ENCODE measurements around the gene OGDHL. TPM values are rescaled to one million over a fixed set of nuclear protein-coding genes. Genes with fewer than 3 reads are reported as not detected.
"Not testable (repeated sequence)": the region's sequence is repeated elsewhere in the genome, so short reads cannot be mapped to it uniquely, and the experiment has no call there.

OGDHL gene
- total RNA-seq, 1 donor from 2014 or later = not detected

- DNase-seq (ENCODE audit: low spot score) = no peak
Observed at GRCh38 chr10:49740346-49741107, 21.6 kb downstream of the OGDHL start.

GRCh38 chr10:49739426-49739825, 22.7 kb downstream of the OGDHL start:
- DNase-seq (ENCODE audit: low spot score) = no peak

- no peak for DNase-seq (ENCODE audit: low spot score)
Observed at GRCh38 chr10:49738616-49739360, 23.3 kb downstream of the OGDHL start.

- DNase-seq (ENCODE audit: low spot score) = no peak
Observed at GRCh38 chr10:49737474-49738201, 24.5 kb downstream of the OGDHL start.

- no peak for DNase-seq (ENCODE audit: low spot score)
Observed at GRCh38 chr10:49736564-49737113, 25.5 kb downstream of the OGDHL start.

- DNase-seq (ENCODE audit: low spot score) = no peak
Observed at GRCh38 chr10:49735848-49736563, 26.1 kb downstream of the OGDHL start.

- no peak for DNase-seq (ENCODE audit: low spot score)
Observed at GRCh38 chr10:49735161-49735560, 27.0 kb downstream of the OGDHL start.

- DNase-seq (ENCODE audit: low spot score) = no peak
Observed at GRCh38 chr10:49734676-49735075, 27.4 kb downstream of the OGDHL start.

- DNase-seq (ENCODE audit: low spot score) = no peak
Observed at GRCh38 chr10:49733866-49734265, 28.3 kb downstream of the OGDHL start.

GRCh38 chr10:49726593-49726992, 35.5 kb downstream of the OGDHL start:
- DNase-seq (ENCODE audit: low spot score) = no peak

GRCh38 chr10:49715157-49715556, 47.0 kb downstream of the OGDHL start:
- DNase-seq (ENCODE audit: low spot score) = not testable (repeated sequence)

- DNase-seq (ENCODE audit: low spot score) = no peak
Observed at GRCh38 chr10:49713266-49713665, 48.9 kb downstream of the OGDHL start.

- no peak for DNase-seq (ENCODE audit: low spot score)
Observed at GRCh38 chr10:49711481-49711880, 50.6 kb downstream of the OGDHL start.

GRCh38 chr10:49710966-49711365, 51.2 kb downstream of the OGDHL start:
- no peak for DNase-seq (ENCODE audit: low spot score)

- DNase-seq (ENCODE audit: low spot score) = no peak
Observed at GRCh38 chr10:49709934-49710333, 52.2 kb downstream of the OGDHL start.

GRCh38 chr10:49707585-49707984, 54.5 kb downstream of the OGDHL start:
- no peak for DNase-seq (ENCODE audit: low spot score)

- no peak for DNase-seq (ENCODE audit: low spot score)
Observed at GRCh38 chr10:49700997-49701396, 61.1 kb downstream of the OGDHL start.

GRCh38 chr10:49700211-49700610, 61.9 kb downstream of the OGDHL start:
- DNase-seq (ENCODE audit: low spot score) = no peak

- DNase-seq (ENCODE audit: low spot score) = no peak
Observed at GRCh38 chr10:49698679-49699078, 63.4 kb downstream of the OGDHL start.

- no peak for DNase-seq (ENCODE audit: low spot score)
Observed at GRCh38 chr10:49696311-49696710, 65.8 kb downstream of the OGDHL start.

- no peak for DNase-seq (ENCODE audit: low spot score)
Observed at GRCh38 chr10:49694466-49694865, 67.7 kb downstream of the OGDHL start.
